Astrocyte (in vitro differentiated cells and primary cell): ENCODE measurements around the gene NSUN6. TPM values are rescaled to one million over a fixed set of nuclear protein-coding genes. Genes with fewer than 3 reads are reported as not detected.

ENCODE experiments used
- DNase-seq: peaks from one replicate; pipeline ENCODE4 v3.0.0-alpha.2; 2010; ENCODE audit warnings: low read depth
- FAIRE-seq: peaks from 2 replicates; lab custom pipeline; 2011; peaks lifted over from hg19 to GRCh38; lab: Jason Lieb, UNC
- H2AFZ ChIP-seq: 2 replicates; pipeline ENCODE4 v1.6.0; 2012; ENCODE audit warnings: low read depth, low read length, inconsistent platforms
- H3K27ac ChIP-seq: 2 replicates; pipeline ENCODE4 v1.5.1; 2011; ENCODE audit warnings: low read depth, low read length, inconsistent platforms
- H3K27me3 ChIP-seq: 2 replicates; pipeline ENCODE4 v1.6.0; 2011; ENCODE audit warnings: low read length, inconsistent platforms; ENCODE audit not compliant: insufficient read depth
- H3K36me3 ChIP-seq: 2 replicates; pipeline ENCODE4 v1.5.1; 2011; ENCODE audit warnings: low read length, inconsistent platforms; ENCODE audit not compliant: insufficient read depth
- H3K4me1 ChIP-seq: 2 replicates; pipeline ENCODE4 v1.5.1; 2011; ENCODE audit warnings: low read length, inconsistent platforms; ENCODE audit not compliant: insufficient read depth
- H3K4me2 ChIP-seq: 2 replicates; pipeline ENCODE4 v1.6.0; 2012; ENCODE audit warnings: low read length, inconsistent platforms
- H3K4me3 ChIP-seq: 2 replicates; pipeline ENCODE4 v1.5.1; 2011; ENCODE audit warnings: low read depth, mild to moderate bottlenecking, low read length, inconsistent platforms; ENCODE audit not compliant: insufficient read depth
- H3K79me2 ChIP-seq: 2 replicates; pipeline ENCODE4 v1.6.0; 2012; ENCODE audit warnings: mild to moderate bottlenecking, low read length, inconsistent platforms; ENCODE audit not compliant: insufficient read depth
- H3K9ac ChIP-seq: 2 replicates; pipeline ENCODE4 v1.6.0; 2012; ENCODE audit warnings: mild to moderate bottlenecking, low read length, inconsistent platforms
- H3K9me3 ChIP-seq: 2 replicates; pipeline ENCODE4 v1.5.1; 2012; ENCODE audit warnings: low read depth, mild to moderate bottlenecking, low read length, inconsistent platforms; ENCODE audit not compliant: insufficient read depth
- H4K20me1 ChIP-seq: 2 replicates; pipeline ENCODE4 v1.6.0; 2012; ENCODE audit warnings: low read length, inconsistent platforms; ENCODE audit not compliant: insufficient read depth
- H3K27ac Mint-ChIP-seq: one replicate; pipeline ENCODE4 v1.8.0; 2021; ENCODE audit warnings: mild to moderate bottlenecking, mixed read lengths; ENCODE audit not compliant: unreplicated experiment
- H3K27me3 Mint-ChIP-seq: one replicate; pipeline ENCODE4 v1.8.0; 2021; ENCODE audit warnings: low read depth, mixed read lengths; ENCODE audit not compliant: unreplicated experiment
- H3K36me3 Mint-ChIP-seq: one replicate; pipeline ENCODE4 v1.8.0; 2021; ENCODE audit warnings: low read depth, mixed read lengths; ENCODE audit not compliant: unreplicated experiment
- H3K4me1 Mint-ChIP-seq: one replicate; pipeline ENCODE4 v1.8.0; 2021; ENCODE audit warnings: low read depth, mixed read lengths; ENCODE audit not compliant: unreplicated experiment
- H3K4me3 Mint-ChIP-seq: one replicate; pipeline ENCODE4 v1.8.0; 2021; ENCODE audit warnings: mild to moderate bottlenecking, moderate library complexity, mixed read lengths; ENCODE audit not compliant: unreplicated experiment
- H3K9me3 Mint-ChIP-seq: one replicate; pipeline ENCODE4 v1.8.0; 2021; ENCODE audit warnings: mild to moderate bottlenecking, mixed read lengths; ENCODE audit not compliant: unreplicated experiment
- EZH2 ChIP-seq: IDR thresholded peaks from 2 replicates; pipeline ENCODE4 v1.6.1; 2012; ENCODE audit warnings: mild to moderate bottlenecking, low read length, inconsistent platforms; ENCODE audit not compliant: insufficient read depth
- total RNA-seq: library from RNA; stranded (reverse); gene quantifications from 2 replicates; pipeline ENCODE4 v1.2.1, GENCODE V29; 2021
- TF ChIP-seq, protein P1 (sequence below): IDR thresholded peaks from 2 replicates; pipeline ENCODE4 v1.5.1; 2011; ENCODE audit warnings: low read depth, mild to moderate bottlenecking, inconsistent platforms, low read length, moderate library complexity; ENCODE audit not compliant: insufficient read depth

The NSUN6 gene
- total RNA-seq, 1 donor from 2014 or later: 7.3 TPM

- no peaks in the 10 kb centered on the region for H3K36me3 Mint-ChIP-seq
- no peak overlapping the region for H3K4me3 Mint-ChIP-seq
- H3K9me3 Mint-ChIP-seq: no peaks in the 10 kb centered on the region
- H2AFZ ChIP-seq: no peak overlapping the region
- no peaks in the 10 kb centered on the region for H3K4me1 ChIP-seq
- no peaks in the 10 kb centered on the region for H4K20me1 ChIP-seq
- H3K4me3 ChIP-seq: no peak overlapping the region
- no peak overlapping the region for H3K9ac ChIP-seq
- H3K4me2 ChIP-seq: no peak overlapping the region
- no peak for DNase-seq
- FAIRE-seq: no peak
- no peak overlapping the region for H3K27ac ChIP-seq
- TF ChIP-seq, protein P1, sequence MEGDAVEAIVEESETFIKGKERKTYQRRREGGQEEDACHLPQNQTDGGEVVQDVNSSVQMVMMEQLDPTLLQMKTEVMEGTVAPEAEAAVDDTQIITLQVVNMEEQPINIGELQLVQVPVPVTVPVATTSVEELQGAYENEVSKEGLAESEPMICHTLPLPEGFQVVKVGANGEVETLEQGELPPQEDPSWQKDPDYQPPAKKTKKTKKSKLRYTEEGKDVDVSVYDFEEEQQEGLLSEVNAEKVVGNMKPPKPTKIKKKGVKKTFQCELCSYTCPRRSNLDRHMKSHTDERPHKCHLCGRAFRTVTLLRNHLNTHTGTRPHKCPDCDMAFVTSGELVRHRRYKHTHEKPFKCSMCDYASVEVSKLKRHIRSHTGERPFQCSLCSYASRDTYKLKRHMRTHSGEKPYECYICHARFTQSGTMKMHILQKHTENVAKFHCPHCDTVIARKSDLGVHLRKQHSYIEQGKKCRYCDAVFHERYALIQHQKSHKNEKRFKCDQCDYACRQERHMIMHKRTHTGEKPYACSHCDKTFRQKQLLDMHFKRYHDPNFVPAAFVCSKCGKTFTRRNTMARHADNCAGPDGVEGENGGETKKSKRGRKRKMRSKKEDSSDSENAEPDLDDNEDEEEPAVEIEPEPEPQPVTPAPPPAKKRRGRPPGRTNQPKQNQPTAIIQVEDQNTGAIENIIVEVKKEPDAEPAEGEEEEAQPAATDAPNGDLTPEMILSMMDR: no peak
- H3K27ac Mint-ChIP-seq: no peak overlapping the region
- no peaks in the 10 kb centered on the region for H3K4me1 Mint-ChIP-seq
- no peaks in the 10 kb centered on the region for H3K79me2 ChIP-seq
- no peaks in the 10 kb centered on the region for H3K9me3 ChIP-seq
- no peaks in the 10 kb centered on the region for H3K36me3 ChIP-seq
- no peaks in the 10 kb centered on the region for H3K27me3 ChIP-seq
- H3K27me3 Mint-ChIP-seq: no peaks in the 10 kb centered on the region
Measured at GRCh38 chr10:18690541-18690940, 39.2 kb upstream of the NSUN6 start.

GRCh38 chr10:18689498-18689897 lies 38.1 kb upstream of the NSUN6 start:
- Histone ChIP-seq H3K27ac (no peak overlapping the region), H3K4me3 (no peak overlapping the region), H3K9ac (no peak overlapping the region), H2AFZ (no peak overlapping the region), H3K36me3 (no peaks in the 10 kb centered on the region), H3K79me2 (no peaks in the 10 kb centered on the region), H3K4me1 (no peaks in the 10 kb centered on the region), H3K4me2 (no peak overlapping the region), H4K20me1 (no peaks in the 10 kb centered on the region), H3K27me3 (no peaks in the 10 kb centered on the region), H3K9me3 (no peaks in the 10 kb centered on the region)
- Mint-ChIP-seq H3K4me1 (peaks cover 7% of the 10 kb centered on the region), H3K4me3 (no peak overlapping the region), H3K9me3 (no peaks in the 10 kb centered on the region), H3K27ac (no peak overlapping the region), H3K27me3 (no peaks in the 10 kb centered on the region), H3K36me3 (no peaks in the 10 kb centered on the region)
- FAIRE-seq (no peak), DNase-seq (no peak)
- TF ChIP-seq EZH2: no peak
- TF ChIP-seq, protein P1: peak; percentile 46

DNA sequence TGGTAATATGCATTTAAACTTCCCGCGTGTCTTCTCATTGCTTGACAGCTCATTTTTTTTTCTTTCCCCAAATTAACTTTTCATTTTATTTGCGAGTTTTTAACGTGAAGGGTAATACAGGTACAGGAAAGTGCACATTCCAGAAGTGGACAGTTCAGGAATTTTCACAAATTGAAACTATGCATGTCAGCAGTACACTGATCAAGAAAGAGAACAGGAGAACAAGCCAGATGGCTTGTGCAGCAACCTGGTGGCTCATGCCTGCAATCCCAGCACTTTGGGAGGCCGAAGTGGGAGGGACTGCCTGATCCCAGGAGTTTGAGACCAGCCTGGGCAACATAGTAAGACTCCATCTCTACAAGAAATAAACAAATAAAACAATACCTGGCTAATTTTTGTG lies 36.3 kb upstream of the NSUN6 start:
- Histone ChIP-seq H3K27ac (no peak overlapping the region), H3K9ac (no peak overlapping the region), H3K4me1 (peaks cover 11% of the 10 kb centered on the region), H4K20me1 (no peaks in the 10 kb centered on the region), H2AFZ (no peak overlapping the region), H3K4me2 (no peak overlapping the region), H3K27me3 (no peaks in the 10 kb centered on the region), H3K4me3 (no peak overlapping the region), H3K79me2 (no peaks in the 10 kb centered on the region), H3K9me3 (no peaks in the 10 kb centered on the region), H3K36me3 (no peaks in the 10 kb centered on the region)
- FAIRE-seq (no peak), DNase-seq (no peak)
- Mint-ChIP-seq H3K4me3 (no peak overlapping the region), H3K36me3 (peaks cover 2% of the 10 kb centered on the region), H3K4me1 (peaks cover 16% of the 10 kb centered on the region), H3K27ac (no peak overlapping the region), H3K27me3 (no peaks in the 10 kb centered on the region), H3K9me3 (no peaks in the 10 kb centered on the region)
- TF ChIP-seq, protein P1: no peak
- TF ChIP-seq EZH2: no peak
